GM10266 (cell line): Measurements from ENCODE around the gene EYA4.

Source experiments
- DNase-seq: peaks from one replicate; pipeline ENCODE4 v3.0.0; 2012; ENCODE audit errors: extremely low spot score
- TF ChIP-seq, protein P1 (sequence below): IDR thresholded peaks from 2 replicates; pipeline ENCODE4 v1.5.1; 2012; ENCODE audit warnings: mild to moderate bottlenecking, low read depth; ENCODE audit not compliant: control insufficient read depth, insufficient read depth; ENCODE audit errors: missing control alignments

Gene EYA4

DNA sequence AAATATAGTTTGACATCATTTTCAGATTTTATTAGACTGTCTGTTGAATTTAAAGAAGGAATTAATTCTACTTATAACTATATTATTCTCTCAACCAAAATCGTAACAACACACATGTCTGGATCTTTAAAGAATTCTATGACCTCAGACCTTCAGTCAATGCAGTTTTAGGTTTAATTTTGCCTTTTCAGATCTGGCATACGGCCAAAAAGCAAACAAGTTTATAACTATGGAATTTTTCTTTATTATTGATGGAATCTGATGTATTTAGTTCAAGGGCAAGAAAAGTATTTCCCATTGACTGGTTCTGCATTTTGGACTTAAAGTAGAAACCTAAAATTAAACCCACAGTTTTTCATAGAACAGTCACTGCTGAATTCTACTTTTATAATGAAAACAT, 233.4 kb downstream of the EYA4 start:
- TF ChIP-seq, protein P1, sequence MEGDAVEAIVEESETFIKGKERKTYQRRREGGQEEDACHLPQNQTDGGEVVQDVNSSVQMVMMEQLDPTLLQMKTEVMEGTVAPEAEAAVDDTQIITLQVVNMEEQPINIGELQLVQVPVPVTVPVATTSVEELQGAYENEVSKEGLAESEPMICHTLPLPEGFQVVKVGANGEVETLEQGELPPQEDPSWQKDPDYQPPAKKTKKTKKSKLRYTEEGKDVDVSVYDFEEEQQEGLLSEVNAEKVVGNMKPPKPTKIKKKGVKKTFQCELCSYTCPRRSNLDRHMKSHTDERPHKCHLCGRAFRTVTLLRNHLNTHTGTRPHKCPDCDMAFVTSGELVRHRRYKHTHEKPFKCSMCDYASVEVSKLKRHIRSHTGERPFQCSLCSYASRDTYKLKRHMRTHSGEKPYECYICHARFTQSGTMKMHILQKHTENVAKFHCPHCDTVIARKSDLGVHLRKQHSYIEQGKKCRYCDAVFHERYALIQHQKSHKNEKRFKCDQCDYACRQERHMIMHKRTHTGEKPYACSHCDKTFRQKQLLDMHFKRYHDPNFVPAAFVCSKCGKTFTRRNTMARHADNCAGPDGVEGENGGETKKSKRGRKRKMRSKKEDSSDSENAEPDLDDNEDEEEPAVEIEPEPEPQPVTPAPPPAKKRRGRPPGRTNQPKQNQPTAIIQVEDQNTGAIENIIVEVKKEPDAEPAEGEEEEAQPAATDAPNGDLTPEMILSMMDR = no peak
- no peak for DNase-seq

DNA sequence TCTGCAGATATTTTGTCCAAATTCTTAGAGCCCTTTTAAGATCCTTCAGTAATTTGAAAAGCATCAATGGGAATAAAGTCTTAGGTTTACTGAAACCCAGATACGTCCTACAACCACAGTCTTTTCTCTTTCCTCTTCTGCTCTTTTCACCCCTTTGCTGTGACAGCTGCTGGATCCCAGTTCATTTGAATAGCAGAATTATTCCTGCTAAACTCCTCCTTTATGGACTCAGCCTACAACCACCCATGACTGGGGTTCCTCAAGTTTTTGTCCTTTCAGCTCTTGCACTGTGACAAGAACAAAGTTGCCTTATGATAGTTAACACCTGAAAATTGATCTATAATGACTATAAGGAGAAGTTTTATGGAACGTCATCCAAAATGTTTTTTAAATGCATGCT, 237.5 kb downstream of the EYA4 start:
- DNase-seq = no peak
- TF ChIP-seq, protein P1 = no peak

DNA sequence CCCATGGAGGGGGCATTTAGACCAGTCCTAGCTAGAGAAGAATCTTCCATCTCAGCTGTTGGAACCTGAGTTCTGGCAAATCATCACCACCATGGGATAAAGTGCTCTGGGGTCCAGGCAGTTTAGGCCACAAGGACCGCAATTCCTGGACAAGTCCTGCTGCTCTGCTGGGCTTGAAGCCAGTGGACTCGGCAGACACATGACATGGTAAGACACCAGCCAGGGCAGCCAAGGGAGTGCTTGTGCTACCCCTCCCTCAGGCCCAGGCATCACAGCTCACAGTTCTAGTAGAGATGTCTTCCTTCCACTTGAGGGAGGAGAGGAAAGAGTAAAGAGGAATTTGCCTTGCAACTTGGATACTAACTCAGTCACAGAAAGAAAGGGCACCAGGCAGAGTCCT, 246.0 kb downstream of the EYA4 start:
- TF ChIP-seq, protein P1 = no peak
- no peak for DNase-seq

DNA sequence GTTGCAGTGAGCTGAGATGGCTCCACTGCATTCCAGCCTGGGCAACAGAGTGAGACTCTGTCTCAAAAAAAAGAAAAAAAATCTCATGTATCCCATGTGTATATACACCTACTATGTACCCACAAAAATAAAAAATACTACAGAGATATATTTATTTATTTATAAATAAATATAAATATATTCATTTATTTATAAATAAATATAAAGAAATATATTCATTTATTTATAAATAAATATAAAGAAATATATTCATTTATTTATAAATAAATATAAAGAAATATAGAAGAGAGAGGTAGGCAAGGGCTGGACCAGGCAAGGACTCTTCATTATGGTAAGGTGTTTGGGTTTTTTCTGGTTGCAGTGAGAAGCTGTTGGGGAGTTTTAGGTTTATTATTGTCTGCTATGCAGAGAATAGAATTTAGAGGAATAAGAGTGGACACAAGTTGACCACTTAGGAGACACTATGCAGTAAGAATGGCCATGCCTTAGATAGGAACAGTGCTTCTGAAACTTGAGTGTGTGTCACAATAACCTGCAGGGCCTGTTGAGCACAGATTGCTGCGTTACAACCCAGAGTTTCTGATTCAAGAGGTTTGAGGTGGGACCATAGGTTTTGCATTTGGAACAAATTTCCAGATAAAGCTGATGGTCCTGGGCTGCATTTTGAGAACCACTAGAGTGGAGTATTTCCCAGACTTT, 254.2 kb downstream of the EYA4 start:
- TF ChIP-seq, protein P1 = no peak
- no peak for DNase-seq

DNA sequence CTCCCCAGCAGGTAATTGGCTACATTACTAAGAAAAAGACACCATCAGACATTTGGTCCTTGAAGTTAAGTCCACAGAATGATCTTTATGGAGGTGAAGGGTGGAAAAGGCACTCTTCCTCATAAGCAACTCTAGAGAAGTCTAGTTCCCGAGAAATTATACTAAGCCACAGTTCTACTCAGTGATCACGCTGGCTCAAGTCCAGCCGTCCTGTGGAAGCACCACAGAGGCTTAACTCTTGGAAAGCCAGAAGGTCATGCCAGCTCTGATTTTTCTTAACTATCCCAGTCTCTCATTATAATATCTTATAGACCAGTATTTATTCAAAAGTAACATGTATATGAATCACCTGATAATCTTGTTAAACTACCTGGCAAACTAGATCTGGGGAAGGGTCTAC, 258.5 kb downstream of the EYA4 start:
- TF ChIP-seq, protein P1 = no peak

DNA sequence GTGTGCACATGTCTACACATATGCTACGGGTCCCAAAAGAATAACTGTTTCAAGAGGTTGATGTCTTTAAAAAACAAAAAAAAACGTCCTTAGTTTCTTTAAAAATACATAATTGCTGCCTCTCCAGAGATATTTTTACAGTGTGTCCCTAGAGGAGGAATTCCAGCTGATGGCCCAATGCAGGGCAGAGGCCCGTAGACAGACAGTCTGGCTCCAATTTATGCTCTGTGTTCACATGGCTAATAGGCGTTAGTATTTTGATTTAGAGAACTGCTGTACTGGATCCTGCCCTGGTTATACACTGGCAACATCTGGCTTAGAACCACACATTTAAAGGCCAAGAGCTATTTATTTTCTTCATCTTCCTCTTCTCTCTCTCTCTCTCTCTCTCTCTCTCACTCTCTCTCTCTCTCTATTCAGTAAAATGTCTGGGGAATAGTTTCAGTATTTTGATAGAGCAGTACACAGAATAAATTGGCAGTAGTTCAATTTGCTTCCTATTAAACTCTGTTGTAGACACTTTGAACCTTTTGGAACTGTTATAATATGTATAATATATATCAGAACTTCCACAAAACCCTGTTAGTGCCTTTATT, 260.6 kb downstream of the EYA4 start:
- TF ChIP-seq, protein P1 = no peak
- no peak for DNase-seq

More for the DNA sequence above, 258.5 kb downstream of the EYA4 start:
- DNase-seq = no peak
